Activated T-cell treated with anti-CD3 and anti-CD28 coated beads, Interleukin-2, amount 50 U/mL, for 24 hours (primary cell): ENCODE measurements around the gene POLD2.
"Not testable (repeated sequence)": the region's sequence is repeated elsewhere in the genome, so short reads cannot be mapped to it uniquely, and the experiment has no call there.

ENCODE experiments used
- DNase-seq: peaks from one replicate; pipeline ENCODE4 v3.0.0-alpha.2; 2020
- H3K27ac Mint-ChIP-seq: 2 replicates; pipeline ENCODE4 v1.8.0; 2020; ENCODE audit warnings: mild to moderate bottlenecking, mixed read lengths
- H3K27me3 Mint-ChIP-seq: 2 replicates; pipeline ENCODE4 v1.8.0; 2020; ENCODE audit warnings: mixed read lengths
- H3K36me3 Mint-ChIP-seq: 2 replicates; pipeline ENCODE4 v1.8.0; 2020; ENCODE audit warnings: low read depth, mixed read lengths
- H3K4me1 Mint-ChIP-seq: 2 replicates; pipeline ENCODE4 v1.8.0; 2020; ENCODE audit warnings: low read depth, mixed read lengths
- H3K4me3 Mint-ChIP-seq: 2 replicates; pipeline ENCODE4 v1.8.0; 2020; ENCODE audit warnings: mild to moderate bottlenecking, moderate library complexity, mixed read lengths
- H3K9me3 Mint-ChIP-seq: 2 replicates; pipeline ENCODE4 v1.8.0; 2020; ENCODE audit warnings: mixed read lengths

Gene POLD2

DNA sequence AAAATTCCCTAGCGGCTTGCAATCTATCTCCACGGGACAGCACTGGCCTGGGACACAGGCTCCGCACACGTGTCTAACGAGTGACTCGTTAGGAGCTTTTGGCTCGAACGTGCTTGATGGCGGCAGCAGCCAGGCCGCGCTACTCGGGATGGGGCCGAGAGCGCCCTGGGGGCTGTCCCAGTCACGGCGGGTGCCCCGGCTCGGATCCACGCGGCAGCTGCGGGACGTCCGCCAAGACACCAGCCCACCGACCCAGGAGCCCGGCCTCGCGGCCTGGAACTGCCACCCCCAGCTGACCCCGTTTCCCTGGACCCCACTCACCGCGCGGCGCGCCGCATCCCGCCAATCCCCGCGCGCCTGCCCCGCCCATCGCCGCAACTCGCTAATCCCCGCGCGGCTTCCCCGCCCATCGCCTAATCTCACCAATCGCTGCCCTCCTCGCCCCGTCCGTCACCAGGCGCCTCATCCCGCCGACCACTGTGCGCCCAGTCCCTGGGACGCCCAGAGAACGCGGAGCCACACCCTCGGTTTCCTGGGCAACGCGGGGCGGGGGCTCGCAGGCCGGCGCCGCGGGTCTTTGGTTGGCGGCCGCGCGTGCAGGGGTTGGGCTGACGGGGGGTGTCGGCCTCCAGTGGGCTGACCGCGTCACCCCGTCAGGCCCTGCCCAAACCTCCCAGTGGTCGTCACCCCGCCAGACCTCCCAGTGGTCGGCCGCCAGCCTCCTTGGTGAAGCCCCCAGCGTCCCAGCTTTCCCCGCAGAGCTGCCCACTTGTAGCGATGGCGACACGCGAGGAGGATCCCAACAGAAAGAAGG, at the start of gene POLD2:
Gene POLD2 (minus strand): TSS at position 359 of the 814 bp plus-strand sequence. CDS start 1,495 bp downstream, outside the sequence.
- peak; percentile 98 for DNase-seq
- Mint-ChIP-seq H3K36me3 (peaks cover 47% of the 10 kb centered on the region), H3K9me3 (no peaks in the 10 kb centered on the region), H3K27ac (peak within 1 kb of the TSS; percentile 90), H3K4me1 (peaks cover 46% of the 10 kb centered on the region), H3K27me3 (no peaks in the 10 kb centered on the region), H3K4me3 (peak within 1 kb of the TSS; percentile 85)

- H3K4me3 Mint-ChIP-seq: no peak overlapping the region
- peaks cover 6% of the 10 kb centered on the region for H3K27me3 Mint-ChIP-seq
Observed at GRCh38 chr7:44172803-44173424, 49.6 kb upstream of the POLD2 start.

DNA sequence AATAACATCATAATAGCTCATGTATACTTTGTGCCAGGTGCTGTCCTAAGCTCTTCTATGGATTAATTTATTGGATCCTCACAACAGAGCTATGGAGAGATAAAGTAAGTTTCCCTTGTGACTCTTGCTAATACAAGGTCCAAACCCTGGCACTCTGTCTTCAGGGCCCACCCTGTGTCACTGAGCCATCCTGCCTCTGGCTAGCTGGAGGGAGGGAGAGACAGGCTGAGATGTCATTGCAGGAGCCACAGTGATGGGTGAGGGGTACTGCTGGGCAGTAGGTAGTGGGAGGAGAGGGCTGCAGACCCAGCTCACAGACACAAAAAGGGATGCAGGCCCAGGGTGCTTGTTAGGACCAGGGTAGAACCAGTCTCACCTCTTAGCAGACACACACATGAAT, 49.0 kb upstream of the POLD2 start:
- Mint-ChIP-seq H3K36me3 (no peaks in the 10 kb centered on the region), H3K27me3 (peaks cover 3% of the 10 kb centered on the region), H3K4me3 (no peak overlapping the region), H3K4me1 (peaks cover 6% of the 10 kb centered on the region), H3K27ac (no peak overlapping the region), H3K9me3 (no peaks in the 10 kb centered on the region)
- DNase-seq: no peak

More at GRCh38 chr7:44172803-44173424, 49.6 kb upstream of the POLD2 start:
- Mint-ChIP-seq H3K36me3 (no peaks in the 10 kb centered on the region), H3K9me3 (no peaks in the 10 kb centered on the region), H3K27ac (no peak overlapping the region), H3K4me1 (peaks cover under 1% of the 10 kb centered on the region)
- no peak for DNase-seq

- not testable (repeated sequence) for DNase-seq, H3K36me3 Mint-ChIP-seq, H3K9me3 Mint-ChIP-seq, H3K4me3 Mint-ChIP-seq, H3K27me3 Mint-ChIP-seq, H3K27ac Mint-ChIP-seq, H3K4me1 Mint-ChIP-seq
Observed at GRCh38 chr7:44171901-44172300, 48.6 kb upstream of the POLD2 start.

DNA sequence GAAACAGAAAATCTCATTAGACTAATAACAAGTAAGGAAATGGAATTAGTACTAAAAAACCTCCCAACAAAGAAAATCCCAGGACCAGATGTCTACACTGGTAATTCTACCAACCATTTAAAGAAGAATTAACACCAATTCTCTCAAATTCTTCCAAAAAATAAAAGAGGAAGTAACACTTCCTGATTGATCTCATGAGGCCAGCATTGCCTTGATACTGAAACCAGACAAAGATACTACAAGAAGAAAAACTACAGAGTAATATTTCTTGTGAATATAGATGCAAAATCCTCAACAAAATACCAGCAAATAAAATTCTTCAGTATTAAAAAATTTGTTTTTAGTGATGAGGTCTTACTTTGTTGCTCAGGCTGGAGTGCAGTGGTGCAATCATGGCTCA, 44.6 kb upstream of the POLD2 start:
- Mint-ChIP-seq H3K27ac (no peak overlapping the region), H3K9me3 (no peaks in the 10 kb centered on the region), H3K27me3 (no peaks in the 10 kb centered on the region), H3K4me1 (peaks cover 6% of the 10 kb centered on the region), H3K4me3 (no peak overlapping the region), H3K36me3 (no peaks in the 10 kb centered on the region)
- no peak for DNase-seq

DNA sequence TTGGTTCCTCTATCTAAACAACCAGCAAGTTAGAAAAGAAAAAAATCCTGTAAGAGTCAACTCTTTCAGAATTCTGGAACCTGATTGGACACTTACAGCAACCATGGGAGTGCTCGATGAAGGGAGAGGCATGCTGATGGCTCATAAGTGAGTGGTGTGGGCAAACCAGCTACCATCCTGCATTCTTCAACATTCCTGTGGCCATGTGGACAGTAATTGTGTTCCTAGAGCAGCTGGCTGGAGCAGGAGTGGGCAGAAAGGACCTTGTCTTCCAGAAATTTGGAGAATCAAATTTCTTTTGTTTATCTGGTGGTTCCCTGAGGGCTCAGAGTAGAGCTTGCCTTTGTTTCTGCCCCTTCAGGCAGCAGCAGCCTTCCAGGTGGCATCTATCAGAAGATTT, 40.2 kb upstream of the POLD2 start:
- H3K4me3 Mint-ChIP-seq: no peak overlapping the region
- H3K36me3 Mint-ChIP-seq: no peaks in the 10 kb centered on the region
- H3K4me1 Mint-ChIP-seq: peaks cover 6% of the 10 kb centered on the region
- H3K27me3 Mint-ChIP-seq: no peaks in the 10 kb centered on the region
- H3K9me3 Mint-ChIP-seq: no peaks in the 10 kb centered on the region
- no peak for DNase-seq
- H3K27ac Mint-ChIP-seq: no peak overlapping the region

DNA sequence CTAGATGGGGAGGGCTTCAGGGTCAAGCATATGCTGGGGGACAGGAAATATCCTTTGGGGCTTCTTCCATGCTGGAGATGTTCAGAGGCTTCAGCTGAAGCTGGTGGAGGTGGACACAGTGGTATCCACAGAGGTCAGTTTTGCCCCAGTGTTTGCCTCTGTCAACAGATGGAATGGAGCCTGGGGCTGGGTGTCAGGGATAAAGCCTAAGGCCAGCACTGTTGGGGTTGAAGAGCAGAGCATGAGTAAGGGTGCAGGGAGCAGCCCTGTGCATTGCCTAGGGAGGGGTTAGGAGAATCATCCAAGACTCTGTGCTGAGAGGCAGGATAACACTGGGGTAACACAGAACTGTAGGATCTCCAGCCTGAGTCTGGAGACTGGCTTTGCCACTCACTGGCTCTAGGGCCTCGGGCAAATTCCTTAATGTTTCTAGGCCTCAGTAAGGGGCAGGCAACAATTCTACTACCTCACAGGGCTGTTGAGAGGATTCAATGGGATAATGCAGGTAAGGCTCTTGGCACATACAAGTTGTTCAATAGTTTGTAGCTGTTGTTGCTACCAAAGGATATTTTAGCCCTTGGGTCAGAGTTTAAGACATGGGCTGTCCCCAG, 39.5 kb upstream of the POLD2 start:
- Mint-ChIP-seq H3K27ac (no peak overlapping the region), H3K4me3 (no peak overlapping the region), H3K9me3 (no peaks in the 10 kb centered on the region), H3K27me3 (no peaks in the 10 kb centered on the region), H3K4me1 (peaks cover 5% of the 10 kb centered on the region), H3K36me3 (no peaks in the 10 kb centered on the region)
- no peak for DNase-seq

GRCh38 chr7:44162179-44162578, 38.8 kb upstream of the POLD2 start:
- no peak overlapping the region for H3K27ac Mint-ChIP-seq

GRCh38 chr7:44161371-44161770, 38.0 kb upstream of the POLD2 start:
- H3K27ac Mint-ChIP-seq: no peak overlapping the region
- no peaks in the 10 kb centered on the region for H3K36me3 Mint-ChIP-seq
- no peaks in the 10 kb centered on the region for H3K9me3 Mint-ChIP-seq
- no peak overlapping the region for H3K4me3 Mint-ChIP-seq
- no peaks in the 10 kb centered on the region for H3K4me1 Mint-ChIP-seq
- no peaks in the 10 kb centered on the region for H3K27me3 Mint-ChIP-seq
- no peak for DNase-seq

More at GRCh38 chr7:44162179-44162578, 38.8 kb upstream of the POLD2 start:
- Mint-ChIP-seq H3K4me1 (no peaks in the 10 kb centered on the region), H3K9me3 (no peaks in the 10 kb centered on the region), H3K4me3 (no peak overlapping the region), H3K27me3 (no peaks in the 10 kb centered on the region), H3K36me3 (no peaks in the 10 kb centered on the region)
- no peak for DNase-seq

DNA sequence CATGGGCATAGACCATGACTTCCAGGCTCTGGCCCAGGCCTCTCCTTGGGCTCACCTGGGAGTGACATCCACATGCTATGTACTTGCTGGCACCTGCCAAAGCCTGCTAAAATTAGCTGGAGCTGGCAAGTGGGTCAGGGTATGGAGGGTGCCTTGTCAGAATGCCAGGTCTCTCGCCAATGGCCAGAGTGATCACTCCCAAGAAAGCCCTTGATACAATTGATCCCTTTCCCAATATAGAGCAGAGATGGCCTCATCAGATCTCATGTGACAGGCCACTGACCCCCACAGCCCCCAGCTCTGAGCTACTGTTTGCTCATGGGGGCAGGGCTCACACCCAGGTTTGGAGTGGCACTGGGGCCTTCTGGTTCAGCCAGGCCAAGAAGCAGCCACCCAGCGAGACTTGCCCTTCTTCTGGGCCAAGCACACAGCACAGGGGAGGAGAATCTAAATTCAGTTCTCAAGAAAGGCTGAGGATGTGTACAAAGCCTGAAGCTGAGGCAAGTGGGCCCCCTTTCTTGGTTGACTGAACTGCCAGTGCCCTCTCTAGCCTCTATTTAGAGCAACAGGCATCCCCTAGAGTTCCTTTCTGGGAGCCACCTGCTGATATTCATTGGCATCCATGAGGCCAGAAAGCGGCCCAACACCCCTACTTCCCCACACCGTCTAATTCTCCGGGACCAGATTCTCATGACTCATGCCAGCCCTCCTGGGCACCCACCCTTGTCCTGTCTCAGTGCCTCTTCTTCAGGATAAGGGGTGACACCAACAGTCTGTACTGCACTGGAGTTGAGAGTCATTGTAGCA, 36.7 kb upstream of the POLD2 start:
- Mint-ChIP-seq H3K27me3 (no peaks in the 10 kb centered on the region), H3K4me1 (no peaks in the 10 kb centered on the region), H3K4me3 (no peak overlapping the region), H3K27ac (no peak overlapping the region), H3K9me3 (no peaks in the 10 kb centered on the region), H3K36me3 (no peaks in the 10 kb centered on the region)
- DNase-seq: no peak

- Mint-ChIP-seq H3K36me3 (no peaks in the 10 kb centered on the region), H3K4me1 (no peaks in the 10 kb centered on the region)
- DNase-seq: no peak
Observed at GRCh38 chr7:44158873-44159631, 35.7 kb upstream of the POLD2 start.

DNA sequence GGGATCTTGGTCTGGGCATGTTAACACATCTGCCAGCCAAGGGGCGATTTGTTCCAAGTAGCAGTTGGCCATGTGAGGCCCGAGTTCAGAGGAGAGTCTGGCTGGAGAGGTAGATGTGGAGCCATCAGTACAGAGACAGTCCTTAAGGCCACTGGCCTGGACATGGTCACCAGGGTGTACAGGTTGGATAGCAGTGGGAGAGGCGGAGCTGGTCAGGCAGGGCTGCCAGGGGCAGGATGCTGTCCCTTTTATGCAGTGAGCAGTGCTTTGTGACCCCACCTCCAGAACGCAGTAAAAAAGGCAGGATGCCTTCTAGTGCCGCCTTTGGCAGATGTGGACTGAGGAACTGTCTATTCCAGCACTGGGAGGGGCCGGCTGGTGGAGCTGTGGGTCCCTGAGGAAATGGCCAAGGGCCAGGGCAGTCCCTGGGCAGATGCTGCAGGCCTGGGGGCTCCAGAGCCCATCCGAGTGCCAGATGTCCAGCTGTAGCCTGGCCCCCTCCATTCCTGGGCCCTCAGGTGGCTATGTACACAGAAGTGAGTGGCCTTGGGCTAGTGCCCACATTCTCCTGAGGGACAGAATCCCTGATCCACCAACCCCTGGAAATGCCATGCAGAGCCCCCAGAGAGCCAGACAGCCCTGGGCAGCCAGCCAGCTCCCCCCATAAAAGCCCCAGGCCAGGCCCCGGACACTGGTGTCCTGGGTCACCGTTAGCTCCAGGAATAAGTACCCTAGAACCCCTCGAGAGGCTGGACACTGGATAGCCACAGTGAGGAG, 34.9 kb upstream of the POLD2 start:
- no peaks in the 10 kb centered on the region for H3K27me3 Mint-ChIP-seq
- no peak for DNase-seq
- no peaks in the 10 kb centered on the region for H3K4me1 Mint-ChIP-seq
- no peaks in the 10 kb centered on the region for H3K36me3 Mint-ChIP-seq
- no peak overlapping the region for H3K27ac Mint-ChIP-seq
- no peak overlapping the region for H3K4me3 Mint-ChIP-seq
- no peaks in the 10 kb centered on the region for H3K9me3 Mint-ChIP-seq

More at GRCh38 chr7:44158873-44159631, 35.7 kb upstream of the POLD2 start:
- Mint-ChIP-seq H3K9me3 (no peaks in the 10 kb centered on the region), H3K27ac (no peak overlapping the region), H3K27me3 (no peaks in the 10 kb centered on the region), H3K4me3 (no peak overlapping the region)
